ENCODE measurements around the gene ZBTB7B. TPM values are rescaled to one million over a fixed set of nuclear protein-coding genes. Genes with fewer than 3 reads are reported as not detected.

The ZBTB7B gene
- total and polyA plus RNA-seq, 9 of the 15 experiments (the other 6 are each of a cell fraction or from before 2014, with no cell fraction given): 0.04 to 46.5 (median 15.2) TPM

- TF ChIP-seq, protein P1, sequence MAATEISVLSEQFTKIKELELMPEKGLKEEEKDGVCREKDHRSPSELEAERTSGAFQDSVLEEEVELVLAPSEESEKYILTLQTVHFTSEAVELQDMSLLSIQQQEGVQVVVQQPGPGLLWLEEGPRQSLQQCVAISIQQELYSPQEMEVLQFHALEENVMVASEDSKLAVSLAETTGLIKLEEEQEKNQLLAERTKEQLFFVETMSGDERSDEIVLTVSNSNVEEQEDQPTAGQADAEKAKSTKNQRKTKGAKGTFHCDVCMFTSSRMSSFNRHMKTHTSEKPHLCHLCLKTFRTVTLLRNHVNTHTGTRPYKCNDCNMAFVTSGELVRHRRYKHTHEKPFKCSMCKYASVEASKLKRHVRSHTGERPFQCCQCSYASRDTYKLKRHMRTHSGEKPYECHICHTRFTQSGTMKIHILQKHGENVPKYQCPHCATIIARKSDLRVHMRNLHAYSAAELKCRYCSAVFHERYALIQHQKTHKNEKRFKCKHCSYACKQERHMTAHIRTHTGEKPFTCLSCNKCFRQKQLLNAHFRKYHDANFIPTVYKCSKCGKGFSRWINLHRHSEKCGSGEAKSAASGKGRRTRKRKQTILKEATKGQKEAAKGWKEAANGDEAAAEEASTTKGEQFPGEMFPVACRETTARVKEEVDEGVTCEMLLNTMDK (IDR thresholded peaks at IDR 0.05; ENCODE audit: borderline replicate concordance, insufficient read depth, low read depth, low read length, poor library complexity, severe bottlenecking): no peak
- TF ChIP-seq, protein P2, sequence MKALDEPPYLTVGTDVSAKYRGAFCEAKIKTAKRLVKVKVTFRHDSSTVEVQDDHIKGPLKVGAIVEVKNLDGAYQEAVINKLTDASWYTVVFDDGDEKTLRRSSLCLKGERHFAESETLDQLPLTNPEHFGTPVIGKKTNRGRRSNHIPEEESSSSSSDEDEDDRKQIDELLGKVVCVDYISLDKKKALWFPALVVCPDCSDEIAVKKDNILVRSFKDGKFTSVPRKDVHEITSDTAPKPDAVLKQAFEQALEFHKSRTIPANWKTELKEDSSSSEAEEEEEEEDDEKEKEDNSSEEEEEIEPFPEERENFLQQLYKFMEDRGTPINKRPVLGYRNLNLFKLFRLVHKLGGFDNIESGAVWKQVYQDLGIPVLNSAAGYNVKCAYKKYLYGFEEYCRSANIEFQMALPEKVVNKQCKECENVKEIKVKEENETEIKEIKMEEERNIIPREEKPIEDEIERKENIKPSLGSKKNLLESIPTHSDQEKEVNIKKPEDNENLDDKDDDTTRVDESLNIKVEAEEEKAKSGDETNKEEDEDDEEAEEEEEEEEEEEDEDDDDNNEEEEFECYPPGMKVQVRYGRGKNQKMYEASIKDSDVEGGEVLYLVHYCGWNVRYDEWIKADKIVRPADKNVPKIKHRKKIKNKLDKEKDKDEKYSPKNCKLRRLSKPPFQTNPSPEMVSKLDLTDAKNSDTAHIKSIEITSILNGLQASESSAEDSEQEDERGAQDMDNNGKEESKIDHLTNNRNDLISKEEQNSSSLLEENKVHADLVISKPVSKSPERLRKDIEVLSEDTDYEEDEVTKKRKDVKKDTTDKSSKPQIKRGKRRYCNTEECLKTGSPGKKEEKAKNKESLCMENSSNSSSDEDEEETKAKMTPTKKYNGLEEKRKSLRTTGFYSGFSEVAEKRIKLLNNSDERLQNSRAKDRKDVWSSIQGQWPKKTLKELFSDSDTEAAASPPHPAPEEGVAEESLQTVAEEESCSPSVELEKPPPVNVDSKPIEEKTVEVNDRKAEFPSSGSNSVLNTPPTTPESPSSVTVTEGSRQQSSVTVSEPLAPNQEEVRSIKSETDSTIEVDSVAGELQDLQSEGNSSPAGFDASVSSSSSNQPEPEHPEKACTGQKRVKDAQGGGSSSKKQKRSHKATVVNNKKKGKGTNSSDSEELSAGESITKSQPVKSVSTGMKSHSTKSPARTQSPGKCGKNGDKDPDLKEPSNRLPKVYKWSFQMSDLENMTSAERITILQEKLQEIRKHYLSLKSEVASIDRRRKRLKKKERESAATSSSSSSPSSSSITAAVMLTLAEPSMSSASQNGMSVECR (CRISPR knock-in tag; IDR thresholded peaks at IDR 0.05): no peak
- TF ChIP-seq ZNF212 (CRISPR knock-in tag; IDR thresholded peaks at IDR 0.05) (no peak), RCOR1 (IDR thresholded peaks at IDR 0.05; ENCODE audit: borderline replicate concordance in 1 of 2, low read depth in 2 of 2, low read length in 2 of 2) (peak in 1 of 2 experiments; percentile 39; a peak in 1 of 4 replicates), ZFX (CRISPR knock-in tag; IDR thresholded peaks at IDR 0.05) (0 out of 2 replicates have a peak, but pooled peaks have one; percentile 32), POLR2AphosphoS5 (IDR thresholded peaks at IDR 0.05; ENCODE audit: control insufficient read depth, insufficient read depth, low read depth, low read length) (peak; percentile 37; the same call in 1 of the 2 replicates), MCM5 (IDR thresholded peaks at IDR 0.05; ENCODE audit: low read depth) (no peak), RERE (CRISPR knock-in tag; IDR thresholded peaks at IDR 0.05; ENCODE audit: borderline replicate concordance) (no peak), XRCC5 (IDR thresholded peaks at IDR 0.05; ENCODE audit: low read depth, low read length) (no peak)
- TF ChIP-seq, protein P3, sequence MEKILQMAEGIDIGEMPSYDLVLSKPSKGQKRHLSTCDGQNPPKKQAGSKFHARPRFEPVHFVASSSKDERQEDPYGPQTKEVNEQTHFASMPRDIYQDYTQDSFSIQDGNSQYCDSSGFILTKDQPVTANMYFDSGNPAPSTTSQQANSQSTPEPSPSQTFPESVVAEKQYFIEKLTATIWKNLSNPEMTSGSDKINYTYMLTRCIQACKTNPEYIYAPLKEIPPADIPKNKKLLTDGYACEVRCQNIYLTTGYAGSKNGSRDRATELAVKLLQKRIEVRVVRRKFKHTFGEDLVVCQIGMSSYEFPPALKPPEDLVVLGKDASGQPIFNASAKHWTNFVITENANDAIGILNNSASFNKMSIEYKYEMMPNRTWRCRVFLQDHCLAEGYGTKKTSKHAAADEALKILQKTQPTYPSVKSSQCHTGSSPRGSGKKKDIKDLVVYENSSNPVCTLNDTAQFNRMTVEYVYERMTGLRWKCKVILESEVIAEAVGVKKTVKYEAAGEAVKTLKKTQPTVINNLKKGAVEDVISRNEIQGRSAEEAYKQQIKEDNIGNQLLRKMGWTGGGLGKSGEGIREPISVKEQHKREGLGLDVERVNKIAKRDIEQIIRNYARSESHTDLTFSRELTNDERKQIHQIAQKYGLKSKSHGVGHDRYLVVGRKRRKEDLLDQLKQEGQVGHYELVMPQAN (IDR thresholded peaks at IDR 0.05; ENCODE audit: borderline replicate concordance): no peak
Measured at GRCh38 chr1:155052439-155053395, 50.1 kb downstream of the ZBTB7B start (continued).

Measured in K562 (cell line).